Measurements from ENCODE around the gene HCST. TPM values are rescaled to one million over a fixed set of nuclear protein-coding genes. Genes with fewer than 3 reads are reported as not detected.

HCST gene
- total RNA-seq, 3 donors from 2014 or later: 3.3 to 7.2 (median 3.5) TPM

- intact Hi-C loops (cut with DNase I; ENCODE audit: low total_unique reads): loop anchor here (10.0 kb wide), 1 partner anchor 1644 kb away; no protein-coding TSS in a partner anchor
- Histone ChIP-seq H3K9me3 (no peaks in the 10 kb centered on the region), H3K4me3 (no peak overlapping the region), H3K4me1 (peaks cover 6 to 13% of the 10 kb centered on the region in 2 donors), H3K27me3 (peaks cover 3 to 10% of the 10 kb centered on the region in 2 donors), H3K36me3 (no peaks in the 10 kb centered on the region), H3K27ac (no peak overlapping the region)
- no peak for DNase-seq (ENCODE audit: low spot score in 2 of 2)
- TF ChIP-seq POLR2A (IDR thresholded peaks at IDR 0.05) (no peak), CTCF (IDR thresholded peaks at IDR 0.05) (no peak), POLR2AphosphoS5 (IDR thresholded peaks at IDR 0.05) (no peak)
Observed at GRCh38 chr19:35870798-35871197, 31.5 kb upstream of the HCST start.

GRCh38 chr19:35871611-35872010 lies 30.7 kb upstream of the HCST start:
- no peaks in the 10 kb centered on the region for H3K9me3 ChIP-seq
- H3K27me3 ChIP-seq: peaks cover 3 to 10% of the 10 kb centered on the region in 2 donors
- intact Hi-C loops (cut with DNase I; ENCODE audit: low total_unique reads): loop anchor here (10.0 kb wide), 1 partner anchor 1643 kb away; no protein-coding TSS in a partner anchor

GRCh38 chr19:35872180-35872579 lies 30.1 kb upstream of the HCST start:
- TF ChIP-seq POLR2AphosphoS5 (IDR thresholded peaks at IDR 0.05): no peak
- no peak for TF ChIP-seq POLR2A (IDR thresholded peaks at IDR 0.05)
- no peak for TF ChIP-seq CTCF (IDR thresholded peaks at IDR 0.05)
- peaks cover 3 to 10% of the 10 kb centered on the region in 2 donors for H3K27me3 ChIP-seq
- intact Hi-C loops (cut with DNase I; ENCODE audit: low total_unique reads): loop anchor here (10.0 kb wide), 1 partner anchor 1643 kb away; no protein-coding TSS in a partner anchor

More at GRCh38 chr19:35871611-35872010, 30.7 kb upstream of the HCST start:
- Histone ChIP-seq H3K4me3 (no peak overlapping the region), H3K4me1 (peaks cover 6 to 13% of the 10 kb centered on the region in 2 donors), H3K27ac (no peak overlapping the region), H3K36me3 (no peaks in the 10 kb centered on the region)
- DNase-seq (ENCODE audit: low spot score in 2 of 2): no peak
- TF ChIP-seq CTCF (IDR thresholded peaks at IDR 0.05) (no peak), POLR2AphosphoS5 (IDR thresholded peaks at IDR 0.05) (no peak), POLR2A (IDR thresholded peaks at IDR 0.05) (no peak)

GRCh38 chr19:35874392-35874930 lies 27.9 kb upstream of the HCST start:
- no peak overlapping the region for H3K4me3 ChIP-seq
- no peak for DNase-seq (ENCODE audit: low spot score in 2 of 2)
- no peaks in the 10 kb centered on the region for H3K36me3 ChIP-seq
- peaks cover 0 to 10% of the 10 kb centered on the region in 2 donors for H3K27me3 ChIP-seq
- no peaks in the 10 kb centered on the region for H3K9me3 ChIP-seq
- no peak overlapping the region for H3K27ac ChIP-seq
- intact Hi-C loops (cut with DNase I; ENCODE audit: low total_unique reads): loop anchor here (10.0 kb wide), 1 partner anchor 1640 kb away; no protein-coding TSS in a partner anchor
- TF ChIP-seq POLR2AphosphoS5 (IDR thresholded peaks at IDR 0.05): no peak
- TF ChIP-seq CTCF (IDR thresholded peaks at IDR 0.05): no peak
- TF ChIP-seq POLR2A (IDR thresholded peaks at IDR 0.05): no peak
- H3K4me1 ChIP-seq: peaks cover 4 to 6% of the 10 kb centered on the region in 2 donors

More at GRCh38 chr19:35872180-35872579, 30.1 kb upstream of the HCST start:
- H3K4me3 ChIP-seq: no peak overlapping the region
- DNase-seq (ENCODE audit: low spot score in 2 of 2): no peak
- H3K36me3 ChIP-seq: no peaks in the 10 kb centered on the region
- no peaks in the 10 kb centered on the region for H3K9me3 ChIP-seq
- no peak overlapping the region for H3K27ac ChIP-seq
- H3K4me1 ChIP-seq: peaks cover 6 to 13% of the 10 kb centered on the region in 2 donors

- Histone ChIP-seq H3K27me3 (no peaks in the 10 kb centered on the region), H3K4me1 (no peaks in the 10 kb centered on the region), H3K4me3 (no peak overlapping the region), H3K9me3 (no peaks in the 10 kb centered on the region), H3K27ac (no peak overlapping the region), H3K36me3 (no peaks in the 10 kb centered on the region)
- no peak for DNase-seq (ENCODE audit: low spot score in 2 of 2)
- TF ChIP-seq POLR2AphosphoS5 (IDR thresholded peaks at IDR 0.05) (no peak), CTCF (IDR thresholded peaks at IDR 0.05) (no peak), POLR2A (IDR thresholded peaks at IDR 0.05) (no peak)
- intact Hi-C loops (cut with DNase I; ENCODE audit: low total_unique reads): loop anchor here (10.0 kb wide), 1 partner anchor 1636 kb away; no protein-coding TSS in a partner anchor
Observed at GRCh38 chr19:35879068-35879467, 23.3 kb upstream of the HCST start.
